ENCODE measurements around the gene GRK5.

GRK5 gene

DNA sequence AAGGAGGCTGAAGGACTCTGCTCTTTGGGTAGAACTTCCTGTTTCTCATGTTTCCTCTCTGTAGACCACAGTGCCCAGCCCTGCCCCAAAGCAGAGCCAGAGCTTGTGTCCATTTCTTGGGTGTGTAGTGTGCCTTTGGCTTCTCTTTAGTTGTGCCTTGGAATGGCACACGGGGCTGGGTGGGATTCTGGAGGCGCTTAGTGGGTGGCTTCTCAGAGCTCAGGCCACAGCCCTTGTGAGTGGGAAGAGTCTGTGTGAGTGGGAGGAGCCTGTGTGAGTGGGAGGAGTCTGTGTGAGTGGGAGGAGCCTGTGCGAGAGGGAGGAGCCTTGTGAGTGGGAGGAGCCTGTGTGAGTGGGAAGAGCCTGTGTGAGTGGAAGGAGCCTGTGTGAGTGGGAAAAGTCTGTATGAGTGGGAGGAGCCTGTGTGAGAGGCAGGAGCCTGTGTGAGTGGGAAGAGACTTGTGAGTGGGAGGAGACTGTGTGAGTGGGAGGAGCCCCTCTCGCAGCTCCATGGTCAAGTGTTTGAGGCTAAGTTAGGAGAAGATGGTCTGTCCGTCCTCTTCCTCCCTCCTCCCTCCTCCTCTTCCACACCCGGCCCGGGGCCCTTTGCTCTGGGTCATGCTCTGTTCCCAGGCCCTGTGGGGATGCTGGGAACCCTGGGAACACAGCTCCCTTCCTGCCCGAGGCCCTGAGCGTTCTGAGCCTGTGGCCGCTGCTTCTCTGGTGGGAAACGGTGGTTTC lies 153.0 kb downstream of the GRK5 start:
- no peak for DNase-seq (ENCODE audit: low read depth, low spot score)

DNA sequence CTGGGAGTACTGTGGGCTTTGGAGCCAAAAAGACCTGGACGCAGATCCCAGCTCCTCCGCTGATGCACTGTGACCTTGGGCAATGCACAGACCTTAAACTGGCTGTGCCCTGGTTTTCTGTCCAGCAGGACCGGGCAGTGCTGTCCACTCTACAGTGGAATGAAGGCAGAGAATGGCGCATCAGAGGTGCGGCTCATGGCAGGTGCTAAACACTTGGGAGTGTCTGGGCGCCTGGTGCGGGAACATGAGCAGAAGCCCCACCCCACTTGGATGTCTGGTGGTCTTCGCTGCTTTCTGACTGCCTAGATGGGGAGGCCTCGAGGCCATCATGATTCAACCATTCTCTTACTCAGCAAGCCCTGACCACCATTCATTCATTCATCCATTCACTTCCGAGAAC lies 153.7 kb downstream of the GRK5 start:
- no peak for DNase-seq (ENCODE audit: low read depth, low spot score)

DNA sequence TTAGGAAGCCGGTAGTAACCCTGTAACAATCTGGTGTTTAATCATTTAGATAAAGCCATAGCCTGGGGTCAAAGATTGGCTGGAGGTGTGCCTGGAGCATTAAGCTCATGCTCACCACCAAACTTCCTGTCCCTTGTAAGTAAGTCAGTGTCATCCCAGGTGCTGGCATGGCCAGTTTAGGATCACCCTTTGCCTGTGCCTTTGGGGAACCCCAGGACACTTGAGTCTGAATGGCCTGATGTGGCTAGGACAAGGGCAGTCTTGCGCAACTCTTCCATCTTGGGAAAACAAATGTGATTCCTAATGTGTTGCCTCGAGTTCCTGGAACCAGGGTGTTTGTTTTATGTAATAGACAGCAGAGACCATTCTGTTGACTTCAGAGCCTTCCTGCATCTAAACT lies 154.8 kb downstream of the GRK5 start:
- no peak for DNase-seq (ENCODE audit: low read depth, low spot score)

DNA sequence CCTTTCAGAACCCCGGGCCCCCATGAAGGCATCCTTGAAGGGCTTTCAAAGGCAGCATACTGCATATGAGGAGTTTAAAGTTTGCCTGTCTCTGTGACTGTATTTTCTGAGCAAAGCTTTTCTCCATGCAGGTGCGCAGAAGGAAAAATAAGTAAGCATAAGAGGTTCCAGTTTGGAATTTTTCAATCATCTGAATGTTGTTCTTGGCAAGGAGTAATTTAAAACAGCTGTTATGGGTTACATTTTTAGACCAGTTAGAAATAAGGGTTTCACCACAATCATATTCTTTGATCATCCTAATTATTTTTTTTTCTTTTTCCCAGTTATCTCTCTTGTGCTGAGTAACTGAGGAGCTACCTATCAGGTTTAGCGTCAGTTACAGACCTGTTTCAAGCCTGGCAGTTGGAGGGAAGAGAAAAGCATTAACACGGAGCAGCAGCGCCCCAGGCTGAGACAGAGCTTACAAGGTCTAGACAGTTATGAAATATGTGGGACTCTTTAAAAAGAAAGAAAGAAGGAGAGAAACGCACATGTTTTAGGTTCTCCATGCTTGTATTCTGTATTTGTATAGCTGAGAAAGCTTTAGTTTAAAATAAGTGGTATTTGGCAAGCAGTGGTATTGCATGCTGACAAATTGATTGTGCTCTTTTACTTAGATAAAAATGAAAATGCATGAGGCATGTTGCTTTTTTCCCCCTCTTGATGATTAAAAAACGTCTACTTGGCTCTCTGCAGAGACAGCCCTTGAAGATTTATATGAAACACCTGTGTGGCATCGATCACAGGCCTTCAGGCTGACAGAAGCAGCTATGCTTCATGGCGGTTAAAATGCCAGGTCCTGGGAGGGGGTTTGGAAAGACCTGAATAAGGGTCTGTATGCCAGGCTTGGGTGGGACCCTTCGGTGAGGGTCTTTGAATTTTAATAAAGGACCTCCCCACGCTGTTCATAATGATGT lies 157.6 kb downstream of the GRK5 start:
- no peak for DNase-seq (ENCODE audit: low read depth, low spot score)

DNA sequence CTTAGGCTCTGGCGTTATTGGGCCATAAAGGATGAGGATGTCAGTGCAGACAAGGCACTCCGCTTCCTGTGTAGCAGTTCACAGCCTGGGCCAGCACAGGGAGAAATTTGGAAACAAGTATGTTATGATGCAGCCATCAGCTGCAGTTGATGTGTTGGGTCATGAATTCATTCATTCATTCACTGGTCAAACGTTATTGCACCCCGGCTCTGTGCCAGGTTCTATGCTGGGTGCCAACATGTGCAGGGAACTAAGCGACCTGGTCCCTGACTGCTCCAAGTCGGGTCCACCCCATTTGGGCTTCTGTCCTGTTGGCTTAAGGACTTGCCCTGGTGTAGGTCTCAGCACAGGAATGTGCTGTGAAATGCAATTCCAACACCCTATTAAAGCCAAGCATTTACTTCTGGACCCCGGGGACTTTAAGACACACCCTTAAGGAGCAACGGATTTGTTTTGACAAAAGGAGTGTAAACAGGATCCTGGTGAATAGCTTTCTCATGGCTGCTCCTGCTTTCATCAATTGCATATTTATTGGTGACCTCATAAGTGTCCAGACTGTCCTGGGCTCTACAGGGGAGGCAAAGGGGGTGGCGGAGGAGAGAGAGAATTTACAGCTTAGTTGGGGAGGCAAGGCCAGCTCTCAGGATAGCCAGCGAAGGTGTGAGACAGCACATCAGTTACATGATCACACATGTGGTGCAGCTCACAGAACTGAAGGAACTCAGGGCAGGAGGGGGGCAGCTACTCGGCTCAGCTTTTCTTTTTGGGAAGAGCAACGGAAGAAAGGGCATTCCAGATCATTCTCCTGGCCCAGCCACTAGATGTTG lies 158.6 kb downstream of the GRK5 start:
- no peak for DNase-seq (ENCODE audit: low read depth, low spot score)

DNA sequence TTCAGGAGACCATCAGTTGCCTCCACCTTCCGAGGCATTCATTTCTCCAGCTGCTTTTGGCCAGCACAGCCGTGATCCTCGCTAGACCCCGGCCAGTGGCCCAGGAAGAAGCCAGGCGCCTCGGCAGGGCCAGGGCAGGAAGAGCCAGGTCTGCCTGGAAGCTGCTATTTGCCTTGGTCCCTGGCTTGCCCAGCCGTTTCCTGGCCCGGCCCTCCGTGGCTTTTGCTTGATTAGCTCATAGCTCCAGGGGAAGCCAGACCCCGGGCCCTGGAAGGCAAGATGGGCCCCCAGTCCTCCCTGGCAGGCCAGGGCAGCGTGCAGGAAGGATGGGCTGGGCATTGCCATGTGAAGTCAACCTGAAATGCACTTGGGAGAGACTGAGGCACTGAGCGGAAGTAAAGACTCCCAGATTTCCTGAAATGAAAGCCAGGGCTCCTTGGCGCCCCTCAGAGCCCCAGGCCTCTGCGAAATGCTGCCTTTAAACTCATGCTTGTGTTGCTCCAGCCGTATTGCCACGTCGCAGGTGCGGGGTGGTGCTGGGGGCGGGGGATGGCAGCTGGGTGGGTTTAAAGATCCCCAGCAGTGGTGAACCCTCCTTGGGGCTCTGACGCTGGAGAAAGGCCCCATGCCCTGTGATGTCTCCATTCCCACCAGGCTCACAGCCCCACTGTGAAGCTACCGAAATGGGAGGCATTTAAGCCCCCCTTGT lies 160.6 kb downstream of the GRK5 start:
- DNase-seq (ENCODE audit: low read depth, low spot score), result no peak

DNA sequence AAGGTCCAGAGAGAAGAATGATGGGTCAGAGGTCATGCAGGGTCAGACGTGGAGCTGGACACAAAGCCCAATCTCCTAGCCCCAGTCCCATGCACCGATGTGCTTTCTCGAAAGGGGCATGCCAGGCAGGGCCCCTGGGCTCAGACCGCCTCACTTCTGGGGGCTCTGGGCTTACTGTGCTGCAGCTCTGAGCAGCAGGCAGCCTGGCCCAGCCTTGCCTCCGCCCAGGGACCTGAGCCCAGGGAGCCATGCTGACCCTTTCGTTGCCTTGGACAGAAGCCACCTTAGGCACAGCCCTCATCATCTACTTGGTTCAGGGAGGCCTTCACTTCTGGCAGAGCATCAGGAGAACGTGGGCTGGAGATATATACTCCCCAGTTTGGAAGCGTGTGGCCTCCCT lies 161.2 kb downstream of the GRK5 start:
- DNase-seq (ENCODE audit: low read depth, low spot score), result no peak

DNA sequence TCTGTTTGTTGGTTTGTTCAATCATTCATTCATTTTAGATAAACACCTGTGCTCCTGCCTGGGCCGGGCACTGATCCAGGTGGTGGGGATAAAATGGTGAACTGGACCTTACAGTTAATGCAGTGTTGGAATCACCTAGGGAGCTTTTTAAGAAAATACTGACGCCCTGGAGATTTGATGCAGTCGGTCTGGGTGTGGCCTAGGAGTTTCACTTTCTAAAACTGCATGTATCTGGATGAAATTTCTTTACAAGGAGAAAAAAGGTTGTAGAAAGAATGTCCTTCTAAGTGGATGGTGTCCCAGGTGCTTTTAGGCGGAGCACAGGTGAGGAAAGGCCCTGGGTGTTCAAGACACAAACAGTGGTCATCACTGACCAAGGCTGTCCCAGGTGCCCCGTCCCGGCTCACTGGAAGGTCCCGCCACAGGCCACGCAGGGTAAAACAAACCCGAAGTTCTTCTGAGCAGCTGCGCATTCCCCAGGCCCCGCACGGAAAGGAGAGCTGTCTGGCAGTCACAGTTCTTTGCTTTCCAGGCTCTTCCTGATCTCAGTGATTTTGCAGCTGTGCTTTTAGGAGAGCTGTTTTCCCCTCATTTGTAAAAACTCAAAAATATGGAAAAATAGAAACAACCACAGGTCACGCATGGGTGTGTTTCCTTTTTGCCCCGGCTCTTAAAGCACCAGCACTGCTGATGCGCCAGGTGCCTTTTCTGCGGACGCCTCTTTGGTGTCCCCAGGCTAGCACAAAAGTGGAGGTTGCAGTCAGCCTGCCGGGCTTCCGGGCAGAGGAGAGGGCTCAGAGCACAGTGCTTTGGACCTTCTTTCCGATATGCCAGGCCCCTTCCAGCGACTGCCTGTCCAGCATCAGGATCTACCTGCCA lies 161.9 kb downstream of the GRK5 start:
- no peak for DNase-seq (ENCODE audit: low read depth, low spot score)

DNA sequence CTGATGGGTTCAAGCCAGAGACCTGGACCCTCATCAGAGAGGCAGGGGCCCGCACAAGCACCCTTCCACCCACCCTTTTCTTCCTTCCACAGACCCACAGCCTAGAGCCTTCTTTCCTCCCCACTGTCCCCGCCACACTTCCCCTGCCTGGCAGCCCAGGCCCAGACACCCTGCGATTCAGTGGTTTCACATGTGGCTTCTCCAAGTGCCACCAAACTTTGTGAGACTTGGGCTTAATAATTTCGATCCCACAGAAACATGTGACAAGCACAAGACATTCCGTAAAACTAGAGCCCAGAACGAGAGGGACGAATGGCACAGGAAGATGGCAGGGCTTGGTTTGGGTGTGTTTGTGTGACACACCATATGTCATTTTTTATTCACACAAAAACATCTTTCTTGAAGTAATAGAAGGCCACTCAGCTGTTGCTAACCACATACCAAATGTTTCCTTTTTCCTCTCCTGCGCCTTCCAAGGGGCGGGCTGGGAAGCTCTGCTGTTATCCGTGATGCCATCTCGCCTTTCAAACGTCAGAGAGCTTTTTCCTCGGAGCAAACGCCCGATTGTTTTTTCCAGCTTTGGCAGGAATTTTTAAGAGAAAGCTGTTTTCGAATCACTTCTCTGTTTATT lies 162.9 kb downstream of the GRK5 start:
- no peak for DNase-seq (ENCODE audit: low read depth, low spot score)

DNA sequence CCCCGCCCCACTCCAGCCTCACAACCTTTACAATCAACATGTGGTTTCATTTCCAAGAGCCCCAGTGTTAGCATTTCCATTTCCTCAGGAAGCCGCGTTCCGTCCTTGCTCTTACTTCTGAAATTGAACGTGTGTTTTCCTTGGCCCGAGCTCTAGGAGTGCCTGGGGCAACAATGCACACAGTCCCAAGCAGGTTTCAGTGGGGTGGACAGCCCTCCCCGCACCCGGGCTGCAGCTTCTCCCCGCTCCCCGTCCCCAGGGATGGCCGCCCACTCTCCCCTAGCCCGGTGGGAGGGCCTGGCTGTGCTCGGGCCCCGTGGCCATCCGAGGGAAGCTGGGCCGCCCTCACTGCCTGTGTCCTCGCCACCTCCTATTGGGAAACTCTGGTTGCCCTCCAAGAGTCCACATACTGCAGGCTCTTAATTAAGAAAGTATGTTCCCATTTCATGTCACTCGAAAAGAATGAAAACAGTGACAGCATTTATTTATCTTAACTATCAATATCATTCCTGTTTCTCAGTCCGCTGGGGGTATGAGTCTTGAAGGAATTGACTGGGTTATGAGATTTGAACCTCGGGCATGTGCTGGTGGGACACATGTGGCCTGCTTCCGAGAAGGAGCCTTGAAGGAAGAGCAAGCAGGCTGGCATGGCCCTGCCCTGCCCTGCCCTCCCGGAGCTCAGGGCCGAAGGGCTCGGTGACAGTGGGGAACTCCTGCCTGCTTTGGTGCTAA lies 163.8 kb downstream of the GRK5 start:
- DNase-seq (ENCODE audit: low read depth, low spot score), result no peak

DNA sequence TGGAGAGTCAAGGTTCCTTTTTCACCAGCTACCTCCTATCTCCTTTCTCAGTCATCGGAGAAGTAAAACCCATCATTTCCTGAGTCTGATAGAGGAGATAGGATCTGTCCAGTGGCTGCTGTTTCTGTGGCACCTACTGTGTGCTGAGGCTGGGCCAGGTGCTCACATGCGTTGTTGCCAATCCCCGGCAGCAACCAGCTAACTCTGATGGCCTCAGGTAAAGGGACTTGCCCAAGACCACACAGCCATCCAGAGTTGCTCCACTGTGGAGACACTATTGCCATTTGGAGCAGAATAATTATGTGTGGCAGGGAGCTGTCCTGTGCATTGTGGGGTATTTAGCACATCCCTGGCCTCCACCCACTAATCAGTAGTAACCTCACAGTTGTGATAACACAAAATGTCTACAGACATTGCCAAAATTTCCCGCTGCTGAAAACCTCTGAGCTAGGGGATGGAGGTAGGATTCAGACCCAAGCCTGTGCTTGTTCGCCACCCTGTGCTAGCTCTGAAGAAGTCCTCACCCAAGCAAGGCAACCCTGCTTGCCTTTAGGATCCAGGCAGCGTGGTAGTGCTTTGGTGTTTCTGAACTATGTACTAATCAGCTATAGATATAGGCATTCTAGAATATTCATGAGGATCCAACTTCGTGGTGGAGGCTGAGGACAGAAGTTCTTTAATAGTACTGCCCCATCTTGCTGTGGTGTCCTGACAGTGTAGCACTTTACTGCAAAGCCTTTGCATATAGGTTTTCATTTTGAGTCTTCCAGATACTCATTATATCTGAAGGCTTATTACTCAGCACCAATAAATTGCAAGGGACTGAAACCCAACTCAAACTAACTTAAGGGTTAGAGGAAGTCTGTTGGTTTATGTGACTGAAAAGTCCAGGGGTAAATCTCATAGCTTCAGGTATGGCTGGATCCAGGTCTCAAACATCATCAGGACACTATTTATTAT lies 164.6 kb downstream of the GRK5 start:
- no peak for DNase-seq (ENCODE audit: low read depth, low spot score)

DNA sequence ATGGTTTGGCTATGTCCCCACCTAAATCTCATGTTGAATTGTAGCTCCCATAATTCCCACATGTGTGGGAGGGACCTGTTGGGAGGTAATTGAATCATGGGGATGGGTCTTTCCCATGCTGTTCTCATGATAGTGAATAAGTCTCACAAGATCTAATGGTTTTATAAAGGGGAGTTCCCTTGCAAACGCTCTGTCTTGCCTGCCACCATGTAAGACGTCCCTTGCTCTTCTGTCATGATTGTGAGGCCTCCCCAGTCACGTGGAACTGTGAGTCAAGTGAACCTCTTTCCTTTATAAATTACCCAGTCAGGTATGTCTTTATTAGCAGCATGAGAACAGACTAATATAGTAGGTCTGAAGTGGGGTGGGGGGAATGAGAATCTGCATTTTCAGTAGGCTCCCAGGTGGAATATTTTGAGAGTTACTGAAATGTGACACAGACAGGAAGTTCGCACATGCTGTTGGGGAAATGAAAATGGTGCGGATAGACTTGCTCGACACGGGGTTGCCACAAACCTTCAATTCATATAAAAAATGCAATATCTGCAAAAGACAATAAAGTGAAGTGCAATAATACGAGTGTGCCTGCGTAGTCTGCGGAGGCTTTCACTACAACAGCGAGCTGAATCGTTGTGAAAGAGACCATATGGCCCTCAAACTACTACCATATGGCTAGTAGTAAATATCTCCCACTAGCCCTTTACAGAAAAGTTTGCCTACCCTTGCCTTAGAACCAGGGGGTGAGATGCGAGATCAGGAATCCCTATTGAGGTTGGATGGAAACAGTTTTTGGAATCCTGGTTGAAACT lies 166.1 kb downstream of the GRK5 start:
- no peak for DNase-seq (ENCODE audit: low read depth, low spot score)

DNA sequence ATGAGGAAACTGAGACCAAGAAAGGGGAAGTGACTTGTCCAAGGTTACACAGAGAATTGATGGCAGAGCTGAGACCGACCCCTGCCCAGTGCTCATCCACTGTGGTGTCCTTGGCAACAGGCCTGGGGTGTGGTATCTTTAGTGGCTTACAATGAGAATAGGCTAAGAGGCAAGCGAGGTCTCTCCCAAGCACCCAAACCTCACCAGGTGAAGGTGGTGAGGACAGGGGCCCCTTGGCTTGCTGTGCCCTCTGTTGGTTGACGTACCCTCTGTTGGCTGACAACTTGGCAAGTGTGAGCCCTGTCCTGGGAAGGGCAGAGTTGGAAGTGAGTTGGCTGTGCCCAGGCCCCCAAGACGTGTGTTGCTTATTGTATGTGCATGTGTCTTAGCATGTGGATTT lies 166.9 kb downstream of the GRK5 start:
- no peak for DNase-seq (ENCODE audit: low read depth, low spot score)

DNA sequence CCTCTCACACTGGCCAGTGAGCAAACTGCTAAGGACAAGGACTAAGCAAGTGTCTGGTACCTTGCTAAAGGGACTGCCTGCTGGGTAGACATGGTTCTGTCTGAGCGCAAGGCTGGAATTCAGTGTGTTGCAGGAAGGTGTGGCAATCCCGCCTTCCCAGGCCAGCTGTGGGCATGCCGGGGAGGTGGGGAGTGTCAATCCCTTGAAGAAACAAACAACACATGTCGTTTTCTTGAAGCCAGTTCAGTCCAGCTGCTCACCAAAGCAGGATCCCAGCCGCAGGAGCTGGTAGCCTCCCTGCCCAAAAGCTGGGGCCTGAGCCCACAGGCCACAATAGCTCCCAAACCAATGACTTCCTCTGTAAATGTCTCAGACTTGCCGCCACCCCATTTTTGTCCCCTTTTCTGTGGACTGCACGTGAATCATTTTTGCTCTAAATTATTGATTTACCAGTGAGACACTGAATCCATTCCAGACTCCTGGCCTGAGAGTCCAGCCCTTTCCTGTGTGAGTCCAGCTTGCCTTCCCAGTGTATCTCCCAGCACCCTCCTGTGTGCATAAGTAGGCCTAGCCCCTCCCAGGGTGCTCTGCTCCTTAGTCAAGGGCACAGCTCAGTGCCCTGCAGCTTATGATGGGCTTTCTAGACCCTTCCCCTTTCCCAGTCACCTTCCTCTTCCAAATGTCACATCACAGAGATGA lies 168.4 kb downstream of the GRK5 start:
- DNase-seq (ENCODE audit: low read depth, low spot score), result no peak

DNA sequence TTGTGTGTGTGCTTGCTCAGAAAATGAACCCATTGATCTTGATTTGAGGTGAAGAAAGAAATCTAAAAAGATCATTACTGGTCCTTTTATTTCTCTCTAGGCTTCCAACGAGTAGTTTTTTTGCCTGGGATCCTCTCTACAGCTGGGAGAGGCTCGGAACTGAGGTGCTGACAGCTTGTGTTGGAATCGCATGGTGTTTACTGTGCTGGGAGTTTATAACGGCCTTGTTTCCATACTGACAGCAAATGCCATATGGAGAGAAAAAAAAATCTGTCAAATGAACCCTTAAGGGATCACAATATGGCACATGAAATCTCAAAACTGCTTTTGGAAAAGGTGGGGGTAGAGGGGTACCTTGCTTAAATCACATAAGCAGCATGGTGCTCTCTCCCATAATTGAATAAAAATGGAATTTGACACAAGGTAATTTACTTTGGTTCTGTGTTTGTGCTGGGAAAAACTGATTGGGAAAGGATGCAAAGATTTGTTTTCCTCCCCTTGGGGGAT lies 170.1 kb downstream of the GRK5 start:
- no peak for DNase-seq (ENCODE audit: low read depth, low spot score)

DNA sequence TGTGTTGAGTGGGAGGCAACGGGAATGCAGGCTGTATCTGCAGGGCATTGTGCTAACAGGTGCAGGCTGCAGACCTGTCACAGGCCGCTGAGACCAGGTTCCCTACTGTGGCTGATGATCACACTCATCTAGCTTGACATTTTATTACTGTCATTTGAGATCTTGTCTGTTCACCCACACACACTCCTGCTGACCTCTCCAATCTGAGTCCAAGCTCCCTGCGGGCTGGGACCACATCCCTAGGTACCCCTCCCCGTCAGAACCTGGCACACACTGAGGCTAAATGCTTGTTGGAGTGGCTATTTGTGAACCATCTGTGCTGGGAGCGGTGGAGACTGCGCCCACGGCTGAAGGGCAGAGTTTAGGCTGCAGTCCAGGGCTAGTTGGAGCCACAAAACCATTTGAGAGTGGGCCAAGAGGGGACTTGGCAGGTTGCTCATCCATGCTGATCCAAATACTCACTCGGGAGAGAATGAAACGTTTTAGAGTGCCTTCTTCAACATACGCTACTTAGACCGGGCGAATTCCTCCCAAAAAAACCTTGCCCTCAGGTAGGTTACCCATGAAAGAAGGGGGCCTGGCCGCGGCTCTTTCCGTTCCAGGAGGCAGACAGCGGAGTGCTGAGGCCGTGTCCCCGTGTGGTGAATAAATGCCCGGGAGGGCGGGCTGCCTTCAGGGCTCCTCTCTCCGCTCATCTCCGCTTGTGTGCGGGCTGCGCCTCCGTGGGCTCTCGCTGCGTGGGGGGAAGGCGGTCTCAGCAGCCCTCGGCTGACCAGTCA lies 170.8 kb downstream of the GRK5 start:
- DNase-seq (ENCODE audit: low read depth, low spot score), result no peak
